Tibial artery (tissue), 4 donors: ENCODE measurements around the gene TIAM1.

Experiments
- DNase-seq, 2 donors: peaks; one replicate each; pipeline ENCODE4 v3.0.0-alpha.2; 2019
- H3K27ac ChIP-seq, 2 donors: fragments of 200-600 bp; sonication (generic) in 1 of 2; 1 replicate in 1 of 2; 2 replicates in 1 of 2; pipeline ENCODE4 v1.5.1; 2018 to 2019; ENCODE audit warnings: mild to moderate bottlenecking in 1 of 2
- H3K27me3 ChIP-seq, 2 donors: fragments of 200-600 bp; sonication (generic) in 1 of 2; one replicate each; pipeline versions ENCODE4 v1.5.1 to v1.6.0; 2016 to 2019
- H3K36me3 ChIP-seq, 3 donors: fragments of 200-600 bp; sonication (generic) in 2 of 3; one replicate each; pipeline ENCODE4 v1.5.1; 2016 to 2019; ENCODE audit warnings: mild to moderate bottlenecking in 2 of 3
- H3K4me1 ChIP-seq, 4 donors: fragments of 200-600 bp; sonication (generic) in 2 of 4; 1 replicate in 3 of 4; 2 replicates in 1 of 4; pipeline ENCODE4 v1.5.1; 2016 to 2019
- H3K4me3 ChIP-seq, 2 donors: fragments of 200-600 bp; sonication (generic) in 1 of 2; 1 replicate in 1 of 2; 2 replicates in 1 of 2; pipeline ENCODE4 v1.5.1; 2018 to 2019; ENCODE audit warnings: mild to moderate bottlenecking in 2 of 2
- H3K9me3 ChIP-seq, 3 donors: fragments of 200-600 bp; sonication (generic) in 1 of 3; one replicate each; pipeline ENCODE4 v1.5.1; 2016 to 2019
- intact Hi-C: fragments of 100-400 bp; cut with DNase I; formaldehyde crosslinking; loops from one replicate; pipeline ENCODE4 v1.15.0; 2023; ENCODE audit warnings: low total_unique reads
- TF ChIP-seq, protein P1 (sequence below), 2 experiments: fragments of 200-600 bp in 1 of 2; fragments of 450-650 bp in 1 of 2; IDR thresholded peaks; one replicate each; pipeline ENCODE4 v1.5.1; 2017 to 2019; ENCODE audit warnings: antibody characterized with exemption in 2 of 2, mild to moderate bottlenecking in 1 of 2, moderate library complexity in 1 of 2

The TIAM1 gene

GRCh38 chr21:31376301-31376700 lies 32.2 kb upstream of the TIAM1 start:
- TF ChIP-seq, protein P1, sequence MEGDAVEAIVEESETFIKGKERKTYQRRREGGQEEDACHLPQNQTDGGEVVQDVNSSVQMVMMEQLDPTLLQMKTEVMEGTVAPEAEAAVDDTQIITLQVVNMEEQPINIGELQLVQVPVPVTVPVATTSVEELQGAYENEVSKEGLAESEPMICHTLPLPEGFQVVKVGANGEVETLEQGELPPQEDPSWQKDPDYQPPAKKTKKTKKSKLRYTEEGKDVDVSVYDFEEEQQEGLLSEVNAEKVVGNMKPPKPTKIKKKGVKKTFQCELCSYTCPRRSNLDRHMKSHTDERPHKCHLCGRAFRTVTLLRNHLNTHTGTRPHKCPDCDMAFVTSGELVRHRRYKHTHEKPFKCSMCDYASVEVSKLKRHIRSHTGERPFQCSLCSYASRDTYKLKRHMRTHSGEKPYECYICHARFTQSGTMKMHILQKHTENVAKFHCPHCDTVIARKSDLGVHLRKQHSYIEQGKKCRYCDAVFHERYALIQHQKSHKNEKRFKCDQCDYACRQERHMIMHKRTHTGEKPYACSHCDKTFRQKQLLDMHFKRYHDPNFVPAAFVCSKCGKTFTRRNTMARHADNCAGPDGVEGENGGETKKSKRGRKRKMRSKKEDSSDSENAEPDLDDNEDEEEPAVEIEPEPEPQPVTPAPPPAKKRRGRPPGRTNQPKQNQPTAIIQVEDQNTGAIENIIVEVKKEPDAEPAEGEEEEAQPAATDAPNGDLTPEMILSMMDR (IDR thresholded peaks at IDR 0.05): no peak
- Histone ChIP-seq H3K4me1 (no peaks in the 10 kb centered on the region), H3K27me3 (peaks cover 0 to 3% of the 10 kb centered on the region in 2 donors), H3K9me3 (no peaks in the 10 kb centered on the region), H3K4me3 (no peak overlapping the region), H3K36me3 (no peaks in the 10 kb centered on the region), H3K27ac (no peak overlapping the region)
- no peak for DNase-seq
- intact Hi-C loops: no loop called here

DNA sequence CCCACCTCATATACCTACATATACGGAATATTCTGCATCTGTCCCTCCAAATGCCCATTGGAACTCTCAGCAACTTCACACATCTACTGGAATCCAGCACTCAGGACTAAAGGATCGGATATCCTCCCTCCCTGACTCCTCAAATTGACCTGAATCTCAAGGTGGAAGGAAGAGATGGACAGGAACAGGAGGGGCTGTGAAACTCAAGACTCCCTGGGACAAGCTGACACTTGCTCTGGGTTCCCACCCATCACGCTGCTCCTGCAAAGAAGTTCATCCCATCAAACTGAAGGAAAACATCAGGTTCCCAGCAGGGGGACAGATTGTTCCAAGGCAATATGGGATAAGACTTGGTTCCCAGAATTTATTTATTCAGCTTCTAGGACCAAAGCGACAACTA lies 30.3 kb upstream of the TIAM1 start:
- TF ChIP-seq, protein P1 (IDR thresholded peaks at IDR 0.05): no peak
- Histone ChIP-seq H3K27me3 (peaks cover 0 to 3% of the 10 kb centered on the region in 2 donors), H3K36me3 (no peaks in the 10 kb centered on the region), H3K9me3 (no peaks in the 10 kb centered on the region), H3K27ac (no peak overlapping the region), H3K4me1 (no peaks in the 10 kb centered on the region), H3K4me3 (no peak overlapping the region)
- no peak for DNase-seq
- intact Hi-C loops: no loop called here

GRCh38 chr21:31372471-31372765 lies 28.4 kb upstream of the TIAM1 start:
- Histone ChIP-seq H3K27ac (no peak overlapping the region), H3K4me1 (no peaks in the 10 kb centered on the region), H3K27me3 (peaks cover 0 to 3% of the 10 kb centered on the region in 2 donors), H3K36me3 (no peaks in the 10 kb centered on the region), H3K4me3 (no peak overlapping the region), H3K9me3 (no peaks in the 10 kb centered on the region)
- intact Hi-C loops: no loop called here
- TF ChIP-seq, protein P1 (IDR thresholded peaks at IDR 0.05): no peak
- no peak for DNase-seq

DNA sequence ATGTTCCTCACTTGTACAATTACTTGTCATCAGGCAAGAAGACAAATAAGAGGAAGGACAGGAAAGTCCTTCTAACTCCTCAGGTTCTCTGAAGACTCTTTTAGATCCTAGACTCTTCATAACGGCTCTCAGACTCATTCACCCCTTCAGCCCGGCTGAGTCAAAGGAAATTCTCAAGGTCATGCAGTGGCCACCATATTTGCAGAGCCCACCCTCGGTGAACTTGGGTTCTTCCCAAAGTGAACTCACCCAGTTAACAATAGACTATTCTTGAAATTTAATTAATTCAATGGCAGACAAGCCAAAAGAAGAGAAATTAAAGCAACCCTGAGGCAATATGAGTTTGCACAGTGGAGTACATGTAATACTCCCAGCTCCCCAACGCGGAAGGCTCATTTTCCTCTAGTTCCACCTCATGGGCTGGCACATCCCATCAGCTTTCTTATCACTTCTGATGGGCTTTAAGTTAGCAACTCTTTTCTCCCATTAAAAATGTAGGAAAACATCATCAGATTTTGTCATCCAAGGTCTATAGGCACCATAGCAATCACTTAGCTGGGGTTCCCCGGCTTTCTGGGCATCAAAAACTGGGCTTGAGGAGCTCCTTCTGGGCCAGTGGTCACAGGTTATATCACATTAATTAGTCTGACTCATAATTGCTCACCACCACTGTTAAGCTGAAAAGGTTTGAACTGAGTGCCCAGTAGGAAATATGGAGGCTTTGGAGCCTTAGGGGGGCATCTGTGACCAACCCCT lies 27.8 kb upstream of the TIAM1 start:
- no peak overlapping the region for H3K27ac ChIP-seq
- no peaks in the 10 kb centered on the region for H3K4me1 ChIP-seq
- intact Hi-C loops: no loop called here
- no peak overlapping the region for H3K4me3 ChIP-seq
- H3K9me3 ChIP-seq: no peaks in the 10 kb centered on the region
- no peak for DNase-seq
- H3K36me3 ChIP-seq: no peaks in the 10 kb centered on the region
- H3K27me3 ChIP-seq: peaks cover 0 to 3% of the 10 kb centered on the region in 2 donors
- TF ChIP-seq, protein P1 (IDR thresholded peaks at IDR 0.05): no peak

DNA sequence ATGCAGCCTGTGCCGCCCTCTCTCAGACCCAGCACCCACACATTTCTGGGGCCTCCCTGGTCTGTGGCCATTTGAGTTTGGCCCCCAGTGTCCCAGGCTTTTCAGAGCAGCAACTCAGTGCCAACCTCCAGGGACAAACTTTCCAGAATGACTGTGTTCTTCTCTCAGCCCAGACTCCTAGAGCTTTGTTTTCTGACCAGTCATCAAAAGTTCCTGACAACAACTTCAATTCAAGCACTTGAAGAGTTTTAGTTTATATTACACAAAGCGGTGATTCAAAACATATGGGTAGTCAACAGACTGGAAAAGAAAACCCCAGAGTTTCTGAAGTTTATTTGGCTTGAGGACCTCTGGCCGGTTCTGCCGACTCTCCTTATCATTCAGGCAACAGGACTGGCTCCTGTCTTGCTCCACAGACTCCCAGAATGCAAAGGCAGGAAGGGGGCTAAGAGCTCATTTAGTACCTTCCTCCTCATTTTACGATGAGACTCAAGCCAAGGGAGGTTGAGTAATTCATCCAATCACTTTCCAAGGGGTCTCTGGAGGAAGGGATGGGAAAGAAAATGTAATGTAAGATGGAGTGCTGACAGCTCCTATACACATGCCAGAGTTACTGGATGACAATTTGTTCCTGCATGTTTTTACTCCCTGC lies 27.0 kb upstream of the TIAM1 start:
- peaks cover 0 to 3% of the 10 kb centered on the region in 2 donors for H3K27me3 ChIP-seq
- H3K27ac ChIP-seq: no peak overlapping the region
- H3K9me3 ChIP-seq: no peaks in the 10 kb centered on the region
- peak in 1 of 2 donors; percentile 33 for DNase-seq
- H3K4me1 ChIP-seq: no peaks in the 10 kb centered on the region
- TF ChIP-seq, protein P1 (IDR thresholded peaks at IDR 0.05): no peak
- H3K4me3 ChIP-seq: no peak overlapping the region
- no peaks in the 10 kb centered on the region for H3K36me3 ChIP-seq
- intact Hi-C loops: no loop called here
